Measurements from ENCODE around the gene BTBD2.

DNA sequence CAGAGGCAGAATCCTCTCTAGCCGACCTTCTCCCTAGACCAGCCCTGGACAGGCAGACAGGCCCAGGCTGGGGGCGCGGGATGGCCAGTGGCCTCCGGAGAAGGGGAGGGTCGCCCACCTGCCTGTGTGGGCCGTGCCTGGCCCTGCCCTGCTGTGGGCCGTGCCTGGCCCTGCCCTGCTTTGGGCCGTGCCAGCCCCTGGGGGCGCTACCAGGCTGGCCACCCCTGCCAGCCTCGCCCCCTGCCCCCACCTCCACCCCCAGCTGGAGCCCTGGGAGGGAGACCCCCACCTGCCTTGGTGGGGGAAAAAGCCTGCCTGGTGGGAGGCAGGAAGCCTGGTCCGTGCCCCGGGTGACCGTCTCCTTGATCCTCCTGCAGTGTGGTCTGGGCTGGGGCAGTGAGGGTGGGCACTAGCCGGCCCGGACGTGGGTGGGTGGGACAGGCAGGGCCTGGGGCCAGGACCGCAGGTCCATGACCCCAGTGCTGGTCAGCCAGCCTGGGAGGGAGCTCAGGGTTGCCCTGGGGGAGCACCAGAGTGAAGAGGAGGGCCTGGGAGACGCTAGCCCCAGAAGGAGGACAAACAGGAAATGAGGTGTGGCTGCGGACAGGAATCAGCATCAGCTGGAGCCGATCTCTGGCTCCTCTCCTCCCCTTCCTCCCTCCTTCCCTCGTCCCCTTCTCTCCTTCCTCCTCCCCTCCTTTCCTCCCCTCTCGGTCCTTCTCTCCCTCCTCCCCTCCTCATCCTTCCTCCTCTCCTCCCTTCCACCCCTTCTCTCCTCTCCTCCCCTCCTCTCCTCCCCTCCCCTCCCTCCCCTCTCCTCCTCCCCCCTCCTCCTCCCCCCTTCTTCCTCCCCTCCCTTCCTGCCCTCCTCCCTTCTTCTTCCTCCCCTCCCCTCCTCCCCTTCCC is 40.7 kb upstream of the BTBD2 start:
- TF ChIP-seq POLR2AphosphoS5 (IDR thresholded peaks at IDR 0.05; ENCODE audit: low read depth, low read length), result no peak
- peak; percentile 46; the same call in 1 of the 2 replicates for TF ChIP-seq POLR2A (IDR thresholded peaks at IDR 0.05; ENCODE audit: low read depth, low read length)
- TF ChIP-seq TAF1 (IDR thresholded peaks at IDR 0.05; ENCODE audit: borderline replicate concordance, low read depth, low read length), result no peak
